Stimulated activated CD4-positive, alpha-beta T cell treated with anti-CD3 and anti-CD28 coated beads, Interleukin-1b, Interleukin-23, amount 100 ng/mL, for 48 hours (primary cell): ENCODE results near the gene LAMA1.
"Not testable (repeated sequence)": the region's sequence is repeated elsewhere in the genome, so short reads cannot be mapped to it uniquely, and the experiment has no call there.

Experiments
- DNase-seq: peaks from one replicate; pipeline ENCODE4 v3.0.0-alpha.2; 2020

LAMA1 gene

DNA sequence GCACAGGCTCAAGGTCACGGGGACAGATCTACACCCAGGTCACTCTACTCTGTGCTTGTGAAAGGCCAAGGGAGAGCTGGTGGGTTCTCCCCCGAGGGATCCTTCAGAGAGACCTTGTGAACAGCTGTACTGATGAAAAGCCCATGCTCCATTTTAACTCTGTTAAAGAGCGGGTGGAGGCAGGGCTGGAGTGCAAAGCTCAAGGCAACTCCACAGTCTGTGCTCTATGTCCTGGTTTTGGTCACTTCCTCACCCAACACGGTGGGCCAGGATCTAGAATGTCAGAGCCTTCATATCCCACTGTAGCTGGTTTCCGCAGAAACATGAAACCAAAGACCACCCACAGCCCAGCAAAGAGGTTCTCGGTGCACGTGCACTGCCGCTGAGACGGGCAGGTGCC lies 177.1 kb downstream of the LAMA1 start:
- no peak for DNase-seq

DNA sequence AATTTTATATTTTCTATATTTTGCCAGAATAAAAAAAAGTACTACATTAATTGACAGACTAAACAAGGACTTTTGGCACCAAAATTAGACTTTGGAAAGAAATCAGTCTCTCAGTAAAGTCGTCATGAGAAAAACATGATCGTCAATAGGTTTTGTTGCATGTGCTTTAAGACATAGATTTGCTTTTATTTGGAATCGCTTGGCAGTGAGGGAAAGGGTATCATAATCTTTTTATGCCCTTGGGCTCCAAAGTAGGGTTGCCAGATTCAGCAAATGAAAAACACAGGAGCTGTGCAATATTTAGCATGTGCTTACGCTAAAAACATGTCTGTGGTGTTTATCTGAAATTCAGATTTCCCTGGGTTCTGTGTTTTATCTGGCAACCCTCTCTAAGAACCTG lies 177.6 kb downstream of the LAMA1 start:
- no peak for DNase-seq

DNA sequence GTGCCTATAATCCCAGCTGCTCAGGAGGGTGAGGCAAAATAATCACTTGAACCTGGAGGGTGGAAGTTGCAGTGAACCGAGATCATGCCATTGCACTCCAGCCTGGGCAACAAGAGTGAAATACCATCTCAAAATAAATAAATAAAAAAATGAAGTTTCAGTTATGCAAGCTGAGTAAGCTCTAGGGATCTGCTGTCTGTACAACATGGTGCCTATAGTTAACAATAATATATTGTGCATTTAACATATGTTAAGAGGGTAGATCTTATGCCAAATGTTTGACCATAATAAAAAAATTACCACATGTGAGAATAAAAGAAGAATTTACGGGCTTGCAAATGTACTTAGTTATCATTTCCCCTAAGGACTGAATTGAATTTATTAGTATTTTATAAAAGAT lies 179.2 kb downstream of the LAMA1 start:
- not testable (repeated sequence) for DNase-seq

DNA sequence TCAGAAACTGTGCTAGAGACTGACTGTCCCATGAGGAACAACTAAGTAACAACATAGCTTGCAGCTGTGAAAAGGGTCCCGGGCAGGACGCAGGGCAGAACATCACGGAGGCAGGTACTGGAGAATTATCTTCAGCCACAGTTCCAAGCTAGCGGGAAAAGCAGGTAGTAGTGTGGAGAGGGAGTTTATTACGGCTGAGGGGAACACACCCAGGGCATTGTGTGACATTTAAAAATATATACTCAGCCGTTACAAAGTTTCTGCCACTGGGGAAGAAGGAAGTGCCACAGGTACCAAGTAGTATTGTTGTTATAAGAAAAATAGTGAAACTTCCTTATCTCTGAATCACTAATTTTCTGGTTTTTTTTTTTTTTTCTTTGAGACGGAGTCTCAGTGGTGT lies 179.6 kb downstream of the LAMA1 start:
- DNase-seq, result no peak

DNA sequence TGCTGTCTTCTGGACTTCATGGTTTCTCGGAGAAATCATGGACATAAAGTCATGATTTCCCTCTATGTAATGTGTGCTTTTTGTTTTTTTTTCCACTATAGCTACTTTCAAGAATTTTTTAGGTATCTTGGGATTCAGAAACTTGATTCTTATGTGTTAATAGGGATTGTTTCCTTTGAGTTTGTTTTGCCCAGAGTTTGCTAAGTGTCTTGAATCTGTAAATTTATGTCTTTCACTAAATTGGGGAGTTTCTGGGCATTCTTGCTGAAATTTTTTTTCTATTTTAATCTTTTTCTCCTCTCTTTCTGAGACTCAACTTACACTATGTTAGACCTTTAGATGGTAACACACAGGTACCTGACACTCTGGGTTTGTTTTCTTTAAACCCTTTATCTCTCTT lies 182.7 kb downstream of the LAMA1 start:
- no peak for DNase-seq

DNA sequence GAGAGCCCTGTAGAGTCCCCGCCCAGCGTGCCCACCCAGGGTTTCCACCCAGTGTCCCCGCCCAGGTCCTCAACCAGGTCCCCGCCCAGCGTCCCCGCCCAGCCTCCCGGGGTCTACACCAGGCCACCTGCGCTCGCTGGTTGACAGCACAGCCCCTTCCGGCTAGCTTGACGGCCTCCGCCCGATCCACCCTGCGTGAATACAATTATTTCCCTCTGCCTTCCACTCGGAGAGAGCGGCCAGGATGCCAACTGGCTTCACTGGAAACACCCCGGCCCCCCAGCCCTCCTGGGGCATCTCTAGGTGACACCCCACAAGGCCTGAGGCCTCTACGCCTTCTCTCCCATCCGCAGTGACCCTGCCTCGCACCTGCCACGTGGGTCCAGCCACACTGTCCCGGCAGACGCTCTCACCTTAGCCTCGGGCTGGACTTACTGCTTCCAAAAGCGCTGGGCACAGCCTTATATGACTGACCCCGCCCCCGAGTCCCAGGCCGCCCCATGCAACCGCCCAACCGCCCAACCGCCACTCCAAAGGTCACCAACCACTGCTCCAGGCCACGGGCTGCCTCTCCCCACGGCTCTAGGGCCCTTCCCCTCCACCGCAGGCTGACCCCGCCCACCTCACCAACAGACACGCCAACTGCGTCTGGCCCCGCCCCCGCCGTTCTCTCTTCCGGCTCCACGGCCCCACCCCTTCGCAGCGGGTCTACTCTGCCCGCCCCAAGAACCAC lies 188.1 kb downstream of the LAMA1 start:
- no peak for DNase-seq

DNA sequence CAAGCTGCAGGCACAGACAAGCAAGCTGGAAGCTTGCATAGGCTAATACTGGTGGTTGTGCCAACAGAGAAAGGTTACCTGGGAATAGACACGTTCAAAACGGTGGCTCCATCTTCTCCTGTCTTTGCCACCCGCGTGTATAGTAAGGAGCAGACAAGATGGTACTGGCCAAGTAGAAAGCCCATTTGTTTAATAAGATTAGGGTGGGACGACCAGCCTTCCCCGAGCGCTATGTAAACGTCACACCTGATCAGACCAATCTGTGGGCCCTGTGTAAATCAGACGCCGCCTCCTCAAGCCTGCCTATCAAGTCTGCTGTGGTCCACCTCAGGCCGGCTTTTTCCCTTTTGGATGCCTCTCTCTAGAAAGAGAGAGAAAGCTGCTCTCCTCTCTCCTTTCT lies 189.2 kb downstream of the LAMA1 start:
- no peak for DNase-seq

DNA sequence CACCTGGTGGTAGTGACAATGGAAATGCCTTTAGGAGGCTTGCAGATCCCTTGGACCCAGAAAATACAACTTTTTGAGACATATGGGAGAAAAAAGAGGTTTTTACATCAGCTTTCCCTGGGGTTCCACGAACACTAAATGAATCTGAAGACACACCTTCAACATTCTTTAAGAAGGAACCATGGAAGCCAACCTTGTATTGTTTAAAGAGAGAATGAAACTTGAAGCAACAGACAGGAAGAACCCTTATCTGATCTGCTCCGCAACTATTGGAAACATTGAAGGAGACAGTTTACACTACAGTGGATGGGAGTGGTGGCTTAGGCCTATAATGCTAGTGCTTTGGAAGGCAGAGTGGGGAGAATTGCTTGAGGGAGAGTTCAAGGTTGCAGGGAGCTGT lies 190.4 kb downstream of the LAMA1 start:
- DNase-seq, result no peak

DNA sequence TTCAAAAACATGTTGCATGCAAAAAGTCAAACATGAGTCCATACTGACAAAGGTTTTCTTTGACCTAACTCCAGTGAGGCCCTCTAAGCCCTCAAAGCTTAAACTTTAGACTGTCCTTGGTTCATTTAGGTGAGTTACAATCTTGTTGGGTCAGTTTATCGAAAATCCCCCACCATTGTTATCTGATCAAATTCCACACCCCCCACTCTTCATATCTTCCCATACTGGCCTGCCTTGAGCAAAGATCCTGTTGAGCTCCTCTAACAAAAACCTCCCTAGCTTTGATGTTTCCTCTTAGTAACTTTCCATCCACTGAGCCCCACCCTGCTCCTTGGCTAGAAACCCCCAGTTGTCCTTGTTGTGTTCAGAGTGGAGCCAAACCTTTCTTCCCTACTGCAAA lies 194.4 kb downstream of the LAMA1 start:
- no peak for DNase-seq

DNA sequence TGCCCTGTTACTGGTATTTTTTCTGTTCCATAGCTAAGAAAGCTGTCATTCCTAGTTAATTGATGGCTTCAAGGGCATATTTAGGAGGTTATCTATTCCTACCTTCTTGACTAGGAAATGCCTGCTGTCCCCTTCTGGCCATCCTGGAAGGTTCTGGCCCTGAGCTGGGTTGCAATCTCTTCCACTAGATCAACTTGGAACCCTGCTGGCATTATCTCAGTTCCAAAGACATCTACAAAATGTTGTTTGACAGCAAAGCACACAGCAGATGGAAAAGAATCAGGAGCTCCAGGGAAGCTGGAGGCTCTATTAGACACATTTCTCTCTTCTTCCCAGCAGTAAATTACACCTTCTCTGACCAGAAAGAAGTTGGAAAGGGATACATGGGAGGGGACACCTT lies 196.0 kb downstream of the LAMA1 start:
- DNase-seq, result no peak

DNA sequence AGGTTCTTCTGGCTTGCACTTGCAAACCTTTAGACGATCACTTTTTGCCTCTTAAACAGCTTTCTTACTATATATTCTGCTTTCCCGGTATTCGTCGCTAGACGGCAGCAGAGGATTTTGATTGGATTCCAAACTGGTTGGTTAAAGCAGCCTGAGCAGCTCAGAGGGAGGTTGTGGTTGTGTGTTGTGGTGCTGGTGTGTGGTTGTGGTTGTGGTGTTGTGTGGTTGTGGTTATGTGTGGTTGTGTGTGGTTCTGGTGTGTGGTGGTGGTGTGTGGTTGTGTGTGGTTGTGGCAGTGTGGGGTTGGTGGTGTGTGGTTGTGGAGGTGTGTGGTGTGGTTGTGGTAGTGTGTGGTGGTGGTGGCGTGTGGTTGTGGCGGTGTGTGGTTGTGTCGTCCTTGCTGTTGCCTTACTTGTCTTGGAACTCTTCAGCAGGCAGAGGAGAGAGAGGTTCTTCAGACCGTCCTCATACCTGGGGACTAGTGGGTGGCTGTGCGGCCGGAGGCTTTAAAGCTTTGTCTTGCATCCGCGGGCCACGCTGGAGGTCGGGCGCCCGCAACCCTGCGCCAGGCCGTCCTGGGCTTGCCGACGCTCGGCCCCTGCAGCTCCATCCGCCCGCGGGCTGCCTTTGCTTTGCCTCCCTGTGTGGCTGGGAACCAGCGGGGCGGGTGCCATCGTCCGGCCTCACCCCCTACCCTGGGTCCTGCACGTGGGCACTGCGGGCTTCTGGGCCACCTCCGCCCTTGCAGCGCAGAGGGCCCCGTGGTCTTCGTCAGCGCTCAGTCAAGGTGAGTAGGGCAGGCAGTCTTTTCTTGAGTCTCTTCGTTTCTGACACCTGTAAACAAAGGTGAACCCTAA lies 197.3 kb downstream of the LAMA1 start:
- peak; percentile 9 for DNase-seq

DNA sequence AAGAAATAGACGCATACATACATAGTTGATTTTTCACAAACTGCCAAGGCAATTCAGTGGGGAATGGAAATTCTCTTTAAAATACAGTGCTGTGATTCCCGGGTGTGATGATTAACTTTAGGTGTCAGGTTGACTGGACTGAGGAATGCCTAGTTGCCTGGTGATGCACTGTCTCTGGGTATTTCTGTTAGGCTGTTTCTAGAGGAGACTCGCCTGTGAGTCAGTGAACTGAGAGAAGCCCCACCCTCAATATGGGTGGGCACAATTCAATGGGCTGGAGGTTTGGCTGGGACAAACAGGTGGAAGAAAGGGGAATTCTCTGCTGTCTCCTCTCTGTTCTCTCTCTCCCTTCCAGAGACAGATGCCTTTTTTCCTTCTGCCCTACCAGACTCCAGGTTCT lies 200.5 kb downstream of the LAMA1 start:
- DNase-seq, result no peak

DNA sequence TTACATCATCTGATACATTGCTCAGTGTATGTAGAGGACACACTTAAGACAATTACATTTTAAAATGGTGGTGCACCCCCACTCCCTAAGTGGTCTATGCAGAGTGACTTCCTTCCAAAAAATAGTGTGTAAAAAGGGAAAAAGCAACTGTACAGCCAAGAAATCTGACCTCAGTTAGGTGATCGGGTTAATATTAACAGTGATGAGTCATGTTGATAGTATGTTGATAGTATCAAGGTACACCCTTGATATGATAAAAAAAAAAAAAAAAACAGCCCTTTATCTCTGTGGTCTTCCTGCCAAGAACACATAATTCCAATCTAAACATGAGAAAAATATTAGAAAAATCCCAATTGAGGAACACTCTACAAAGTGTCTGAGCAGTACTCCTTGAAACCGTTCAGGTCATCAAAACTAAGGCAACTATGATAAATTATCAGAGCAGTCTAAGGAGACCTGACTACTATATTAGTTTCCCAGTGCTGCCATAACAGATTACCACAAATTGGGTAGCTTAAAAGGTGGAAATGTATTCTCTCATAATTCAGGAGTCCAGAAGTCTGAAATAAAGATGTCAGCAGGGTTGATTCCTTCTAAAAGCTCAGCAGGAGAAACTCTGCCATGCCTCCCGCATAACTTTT lies 216.2 kb downstream of the LAMA1 start:
- no peak for DNase-seq

DNA sequence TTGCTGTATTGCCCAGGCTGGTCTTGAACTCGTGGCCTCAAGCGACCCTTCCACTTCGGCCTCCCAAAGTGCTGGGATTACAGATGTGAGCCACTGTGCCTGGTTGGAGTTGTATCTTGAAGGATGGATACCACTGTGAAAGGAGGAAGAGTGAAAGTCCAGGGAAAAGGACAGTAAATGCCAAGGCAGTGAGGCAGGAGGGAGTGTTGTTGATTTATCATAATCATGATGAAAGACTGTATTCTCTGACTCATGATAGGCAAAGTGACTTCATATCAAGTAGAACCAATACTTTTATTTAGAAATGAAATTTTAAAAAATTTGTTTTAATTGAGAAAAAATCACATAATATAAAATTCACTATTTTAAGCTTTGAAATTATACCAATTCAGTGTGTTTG lies 225.8 kb downstream of the LAMA1 start:
- no peak for DNase-seq
